Tibial nerve (tissue), 4 donors: Measurements from ENCODE around the gene PSME2.

Source experiments
- EP300 ChIP-seq, 2 donors: sonication (generic); formaldehyde crosslinking; IDR thresholded peaks; one replicate each; pipeline ENCODE4 v1.6.1; 2017; ENCODE audit warnings: antibody characterized with exemption in 2 of 2, mild to moderate bottlenecking in 1 of 2
- POLR2A ChIP-seq, 2 donors: fragments of 450-650 bp; IDR thresholded peaks; one replicate each; pipeline ENCODE4 v1.6.1; 2017; ENCODE audit warnings: antibody characterized with exemption in 2 of 2, mild to moderate bottlenecking in 2 of 2, moderate library complexity in 2 of 2
- TF ChIP-seq, protein P1 (sequence below), 5 experiments: fragments of 200-600 bp in 3 of 5; fragments of 450-650 bp in 2 of 5; sonication (generic) in 3 of 5; IDR thresholded peaks; one replicate each; pipeline ENCODE4 v1.5.1; 2016 to 2019; ENCODE audit warnings: antibody characterized with exemption in 5 of 5, mild to moderate bottlenecking in 3 of 5, moderate library complexity in 2 of 5

DNA sequence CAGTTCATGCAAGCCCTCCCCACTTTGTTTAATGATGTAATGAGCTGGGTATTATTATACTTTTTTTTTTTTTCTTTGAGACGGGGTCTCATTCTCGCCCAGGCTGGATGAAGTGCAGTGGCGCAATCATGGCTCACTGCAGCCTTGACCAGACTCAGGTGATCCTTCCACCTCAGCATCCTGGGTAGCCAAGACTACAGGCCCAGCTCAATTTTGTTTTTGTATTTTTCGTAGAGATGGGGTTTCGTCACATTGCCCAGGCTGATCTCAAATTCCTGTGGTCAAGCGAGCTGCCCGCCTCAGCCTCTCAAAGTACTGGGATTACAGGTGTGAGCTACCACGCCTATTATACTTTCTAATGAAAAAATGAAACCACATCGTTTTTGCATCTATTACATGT, 36.4 kb downstream of the PSME2 start:
- TF ChIP-seq, protein P1, sequence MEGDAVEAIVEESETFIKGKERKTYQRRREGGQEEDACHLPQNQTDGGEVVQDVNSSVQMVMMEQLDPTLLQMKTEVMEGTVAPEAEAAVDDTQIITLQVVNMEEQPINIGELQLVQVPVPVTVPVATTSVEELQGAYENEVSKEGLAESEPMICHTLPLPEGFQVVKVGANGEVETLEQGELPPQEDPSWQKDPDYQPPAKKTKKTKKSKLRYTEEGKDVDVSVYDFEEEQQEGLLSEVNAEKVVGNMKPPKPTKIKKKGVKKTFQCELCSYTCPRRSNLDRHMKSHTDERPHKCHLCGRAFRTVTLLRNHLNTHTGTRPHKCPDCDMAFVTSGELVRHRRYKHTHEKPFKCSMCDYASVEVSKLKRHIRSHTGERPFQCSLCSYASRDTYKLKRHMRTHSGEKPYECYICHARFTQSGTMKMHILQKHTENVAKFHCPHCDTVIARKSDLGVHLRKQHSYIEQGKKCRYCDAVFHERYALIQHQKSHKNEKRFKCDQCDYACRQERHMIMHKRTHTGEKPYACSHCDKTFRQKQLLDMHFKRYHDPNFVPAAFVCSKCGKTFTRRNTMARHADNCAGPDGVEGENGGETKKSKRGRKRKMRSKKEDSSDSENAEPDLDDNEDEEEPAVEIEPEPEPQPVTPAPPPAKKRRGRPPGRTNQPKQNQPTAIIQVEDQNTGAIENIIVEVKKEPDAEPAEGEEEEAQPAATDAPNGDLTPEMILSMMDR (IDR thresholded peaks at IDR 0.05): no peak
- no peak for TF ChIP-seq POLR2A (IDR thresholded peaks at IDR 0.05)
- TF ChIP-seq EP300 (IDR thresholded peaks at IDR 0.05): no peak
